Prostate gland (tissue), 2 donors: Measurements from ENCODE around the gene KLF1. TPM values are rescaled to one million over a fixed set of nuclear protein-coding genes. Genes with fewer than 3 reads are reported as not detected.

Experiments
- DNase-seq: peaks from one replicate; pipeline ENCODE4 v3.0.0-alpha.2; 2019; ENCODE audit warnings: low spot score
- H3K27ac ChIP-seq, 2 donors: fragments of 200-600 bp; sonication (generic); 2 replicates each; pipeline ENCODE4 v1.5.1; 2017 to 2019
- H3K27me3 ChIP-seq: fragments of 200-600 bp; sonication (generic); replicated peaks from 2 replicates; pipeline ENCODE4 v1.5.1; 2019; ENCODE audit not compliant: insufficient read depth
- H3K36me3 ChIP-seq, 2 donors: fragments of 200-600 bp; sonication (generic); 1 replicate in 1 of 2; 2 replicates in 1 of 2; pipeline versions ENCODE4 v1.5.1 to v1.8.1; 2017 to 2019
- H3K4me1 ChIP-seq: fragments of 200-600 bp; sonication (generic); replicated peaks from 2 replicates; pipeline ENCODE4 v1.5.1; 2019
- H3K4me3 ChIP-seq, 2 donors: fragments of 200-600 bp; sonication (generic); 2 replicates each; pipeline ENCODE4 v1.5.1; 2017 to 2019
- H3K9me3 ChIP-seq: fragments of 200-600 bp; sonication (generic); 2 replicates; pipeline ENCODE4 v1.5.1; 2017
- CTCF ChIP-seq, 4 experiments: fragments of 200-600 bp in 2 of 4; fragments of 450-650 bp in 2 of 4; sonication (generic) in 2 of 4; IDR thresholded peaks; 1 replicate in 3 of 4; 2 replicates in 1 of 4; pipeline ENCODE4 v1.5.1; 2016 to 2019; ENCODE audit warnings: antibody characterized with exemption in 4 of 4, mild to moderate bottlenecking in 2 of 4, moderate library complexity in 2 of 4
- POLR2A ChIP-seq: fragments of 450-650 bp; IDR thresholded peaks from one replicate; pipeline ENCODE4 v1.6.1; 2016; ENCODE audit warnings: antibody characterized with exemption, mild to moderate bottlenecking
- POLR2AphosphoS5 ChIP-seq: sonication (generic); formaldehyde crosslinking; IDR thresholded peaks from one replicate; pipeline ENCODE4 v1.6.1; 2017; ENCODE audit warnings: antibody characterized with exemption
- WGBS: methylation state at CpG from one replicate; pipeline ENCODE4 v1.1.5; 2018; 5-methylcytosine and 5-hydroxymethylcytosine counted together
- intact Hi-C: fragments of 100-400 bp; cut with DNase I; formaldehyde crosslinking; loops from one replicate; pipeline ENCODE4 v1.14.2; 2022
- total RNA-seq, 2 donors: library from RNA; depleted of rRNA; stranded (reverse); fragments of >200 nt; gene quantifications; one replicate each; pipeline ENCODE4 v1.1.0, GENCODE V29; 2016

The KLF1 gene
- total RNA-seq, 2 donors from 2014 or later = not detected

GRCh38 chr19:12912571-12912970, 25.6 kb upstream of the KLF1 start:
- intact Hi-C loops = no loop called here
- no peak for DNase-seq
- H3K4me1 ChIP-seq = peaks cover 14% of the 10 kb centered on the region
- H3K9me3 ChIP-seq = no peaks in the 10 kb centered on the region
- no peak overlapping the region for H3K4me3 ChIP-seq
- no peaks in the 10 kb centered on the region for H3K27me3 ChIP-seq
- H3K27ac ChIP-seq = peak overlapping the region; percentile 76 to 91
- TF ChIP-seq CTCF (IDR thresholded peaks at IDR 0.05) (no peak), POLR2AphosphoS5 (no peak), POLR2A (no peak)
- 15% methylated on average over 4 of the region's 4 CpGs for WGBS
- no peaks in the 10 kb centered on the region for H3K36me3 ChIP-seq

GRCh38 chr19:12907166-12907565, 20.2 kb upstream of the KLF1 start:
- H3K9me3 ChIP-seq = no peaks in the 10 kb centered on the region
- no peak overlapping the region for H3K27ac ChIP-seq
- intact Hi-C loops = no loop called here
- no peak for DNase-seq
- H3K27me3 ChIP-seq = no peaks in the 10 kb centered on the region
- H3K4me3 ChIP-seq = no peak overlapping the region
- 82% methylated on average over 9 of the region's 9 CpGs for WGBS
- no peaks in the 10 kb centered on the region for H3K36me3 ChIP-seq
- no peak for TF ChIP-seq POLR2AphosphoS5
- TF ChIP-seq POLR2A = no peak
- no peak for TF ChIP-seq CTCF (IDR thresholded peaks at IDR 0.05)
- H3K4me1 ChIP-seq = peaks cover 2% of the 10 kb centered on the region

GRCh38 chr19:12899891-12900518, 13.0 kb upstream of the KLF1 start:
- intact Hi-C loops = no loop called here
- no peaks in the 10 kb centered on the region for H3K27me3 ChIP-seq
- DNase-seq = no peak
- peaks cover 3 to 7% of the 10 kb centered on the region in 2 donors for H3K36me3 ChIP-seq
- TF ChIP-seq POLR2AphosphoS5 (no peak), CTCF (IDR thresholded peaks at IDR 0.05) (no peak), POLR2A (no peak)
- no peak overlapping the region for H3K27ac ChIP-seq
- 86% methylated on average over 10 of the region's 10 CpGs for WGBS
- H3K9me3 ChIP-seq = no peaks in the 10 kb centered on the region
- no peaks in the 10 kb centered on the region for H3K4me1 ChIP-seq
- H3K4me3 ChIP-seq = no peak overlapping the region

- Histone ChIP-seq H3K4me3 (no peak overlapping the region), H3K27ac (no peak overlapping the region), H3K9me3 (no peaks in the 10 kb centered on the region), H3K36me3 (peaks cover 3 to 7% of the 10 kb centered on the region in 2 donors), H3K4me1 (peaks cover 6% of the 10 kb centered on the region), H3K27me3 (no peaks in the 10 kb centered on the region)
- no peak for TF ChIP-seq POLR2AphosphoS5
- TF ChIP-seq CTCF (IDR thresholded peaks at IDR 0.05) = no peak
- TF ChIP-seq POLR2A = no peak
- intact Hi-C loops = no loop called here
- DNase-seq = no peak
- 97% methylated on average over 17 of the region's 17 CpGs for WGBS
Observed at GRCh38 chr19:12896460-12896859, 9.5 kb upstream of the KLF1 start.

GRCh38 chr19:12893582-12893981, 6.6 kb upstream of the KLF1 start:
- 95% methylated on average over 5 of the region's 5 CpGs for WGBS
- intact Hi-C loops = no loop called here
- Histone ChIP-seq H3K9me3 (no peaks in the 10 kb centered on the region), H3K36me3 (peaks cover 3 to 7% of the 10 kb centered on the region in 2 donors), H3K4me3 (no peak overlapping the region), H3K4me1 (peaks cover 6% of the 10 kb centered on the region), H3K27ac (no peak overlapping the region), H3K27me3 (no peaks in the 10 kb centered on the region)
- no peak for TF ChIP-seq CTCF (IDR thresholded peaks at IDR 0.05)
- no peak for TF ChIP-seq POLR2A
- TF ChIP-seq POLR2AphosphoS5 = no peak
- no peak for DNase-seq
